Endothelial cell of umbilical vein (primary cell): ENCODE measurements around the gene RPUSD4. TPM values are rescaled to one million over a fixed set of nuclear protein-coding genes. Genes with fewer than 3 reads are reported as not detected.

ENCODE experiments used
- BruUV-seq: library from RNA; stranded (reverse); fragments of 400-500 nt; replicated peaks from 2 replicates; lab custom pipeline; 2021; lab: Mats Ljungman, UMichigan
- CTCF ChIA-PET: fragments of 300-600, 350-600 bp; sonication (Branson Sonifier 250); formaldehyde crosslinking; loops from one replicate; lab custom pipeline; 2021; ENCODE audit warnings: antibody characterized with exemption, inconsistent platforms; lab: Charles Lee
- POLR2A ChIA-PET: fragments of 300-600, 350-600 bp; sonication (Branson Sonifier 250); formaldehyde crosslinking; loops from one replicate; lab custom pipeline; 2021; ENCODE audit warnings: antibody characterized with exemption, inconsistent platforms; lab: Charles Lee
- DNase-seq: peaks from one replicate; pipeline ENCODE4 v3.0.0-alpha.2; 2011; ENCODE audit warnings: low read depth, low spot score
- FAIRE-seq: peaks from 2 replicates; lab custom pipeline; 2011; peaks lifted over from hg19 to GRCh38; lab: Jason Lieb, UNC
- H2AFZ ChIP-seq: 2 replicates; pipeline ENCODE4 v1.6.0; 2012; ENCODE audit warnings: low read depth, low read length, control low read depth, inconsistent platforms
- H3K27ac ChIP-seq: 2 replicates; pipeline ENCODE4 v1.5.1; 2011; ENCODE audit warnings: low read depth, mild to moderate bottlenecking, control low read depth, low read length, moderate library complexity; ENCODE audit not compliant: insufficient read depth
- H3K27me3 ChIP-seq, 2 experiments: 2 replicates each; pipeline versions ENCODE4 v1.6.0 to v1.6.1; 2011; ENCODE audit warnings: low read length in 2 of 2, mixed read lengths in 1 of 2; ENCODE audit not compliant: control insufficient read depth in 2 of 2, insufficient read depth in 2 of 2
- H3K36me3 ChIP-seq, 2 experiments: 2 replicates in 1 of 2; 3 replicates in 1 of 2; pipeline ENCODE4 v1.5.1; 2011; ENCODE audit warnings: low read length in 2 of 2, mild to moderate bottlenecking in 1 of 2, moderate library complexity in 1 of 2; ENCODE audit not compliant: control insufficient read depth in 2 of 2, insufficient read depth in 2 of 2; ENCODE audit errors: extremely low read depth in 1 of 2
- H3K4me1 ChIP-seq: 3 replicates; pipeline ENCODE4 v1.5.1; 2011; ENCODE audit warnings: mild to moderate bottlenecking, low read length; ENCODE audit not compliant: control insufficient read depth, insufficient read depth; ENCODE audit errors: extremely low read depth
- H3K4me2 ChIP-seq: 2 replicates; pipeline ENCODE4 v1.6.1; 2011; ENCODE audit warnings: low read length, control low read depth, mixed read lengths; ENCODE audit not compliant: insufficient read depth
- H3K4me3 ChIP-seq, 3 experiments: fragments of 200-600 bp in 1 of 3; sonication (generic), shearing (Covaris generic) in 1 of 3; replicated peaks in 1 of 3; 2 replicates each; pipeline ENCODE4 v1.5.1; 2011 to 2016; ENCODE audit warnings: control low read depth in 3 of 3, low read length in 3 of 3, mild to moderate bottlenecking in 2 of 3, inconsistent platforms in 1 of 3, low read depth in 1 of 3, moderate library complexity in 1 of 3; ENCODE audit not compliant: insufficient read depth in 1 of 3
- H3K79me2 ChIP-seq: 2 replicates; pipeline ENCODE4 v1.6.0; 2012; ENCODE audit warnings: low read length, inconsistent platforms; ENCODE audit not compliant: control insufficient read depth, insufficient read depth
- H3K9ac ChIP-seq: replicated peaks from 2 replicates; pipeline ENCODE3; 2011; ENCODE audit warnings: low read length, control low read depth; ENCODE audit not compliant: insufficient read depth; ENCODE audit errors: extremely low read depth
- H3K9me1 ChIP-seq: replicated peaks from 3 replicates; pipeline ENCODE4 v1.6.0; 2011; ENCODE audit warnings: mild to moderate bottlenecking, low read length; ENCODE audit not compliant: control insufficient read depth, insufficient read depth; ENCODE audit errors: extremely low read depth
- H3K9me3 ChIP-seq: replicated peaks from 2 replicates; pipeline ENCODE4 v1.5.1; 2012; ENCODE audit warnings: low read length, inconsistent platforms; ENCODE audit not compliant: control insufficient read depth, insufficient read depth
- H4K20me1 ChIP-seq: replicated peaks from 2 replicates; pipeline ENCODE3; 2011; ENCODE audit warnings: mild to moderate bottlenecking, low read length; ENCODE audit not compliant: control insufficient read depth, insufficient read depth; ENCODE audit errors: extremely low read depth
- EZH2 ChIP-seq: IDR thresholded peaks from 2 replicates; pipeline ENCODE4 v1.6.1; 2012; ENCODE audit warnings: borderline replicate concordance, low read depth, mild to moderate bottlenecking, moderate library complexity, low read length, inconsistent platforms; ENCODE audit not compliant: severe bottlenecking
- FOS ChIP-seq: IDR thresholded peaks from 2 replicates; pipeline ENCODE4 v1.6.1; 2011; ENCODE audit warnings: mild to moderate bottlenecking, low read length, moderate library complexity, borderline replicate concordance; ENCODE audit not compliant: insufficient read depth
- GATA2 ChIP-seq: IDR thresholded peaks from 2 replicates; pipeline ENCODE4 v1.7.0; 2011; ENCODE audit warnings: low read depth, mild to moderate bottlenecking, moderate library complexity, mixed read lengths, low read length; ENCODE audit not compliant: insufficient read length, insufficient read depth
- JUN ChIP-seq: IDR thresholded peaks from 2 replicates; pipeline ENCODE4 v1.6.1; 2011; ENCODE audit warnings: borderline replicate concordance, low read depth; ENCODE audit not compliant: insufficient read length, insufficient read depth
- MYC ChIP-seq: IDR thresholded peaks from one replicate; pipeline ENCODE4 v1.6.1; 2011; ENCODE audit warnings: mild to moderate bottlenecking, low read depth, low read length
- POLR2A ChIP-seq: IDR thresholded peaks from 2 replicates; pipeline ENCODE4 v1.6.1; 2012; ENCODE audit warnings: low read depth, mild to moderate bottlenecking, control low read depth, low read length
- POLR2AphosphoS5 ChIP-seq: IDR thresholded peaks from 2 replicates; pipeline ENCODE4 v1.6.1; 2012; ENCODE audit warnings: low read depth, mild to moderate bottlenecking, control low read depth, low read length, moderate library complexity; ENCODE audit not compliant: insufficient read depth
- dilution Hi-C: fragments of 300-500 bp; cut with MboI; formaldehyde crosslinking; loops from one replicate; pipeline ENCODE4 v1.15.0; 2019; ENCODE audit warnings: low sequenced_read_pairs; ENCODE audit not compliant: extremely low pct_ligation_motif_present
- intact Hi-C: fragments of 100-400 bp; cut with micrococcal nuclease; formaldehyde crosslinking; loops from one replicate; pipeline ENCODE4 v1.10.0; 2022
- polyA plus RNA-seq, 4 experiments: library from polyadenylated mRNA; depleted of rRNA in 3 of 4; stranded (reverse) in 3 of 4; unstranded in 1 of 4; fragments of >200 nt; gene quantifications; 2 replicates each; pipeline versions ENCODE4 v1.2.1 to v1.2.3, GENCODE V29; 2011 to 2012; ENCODE audit warnings: missing spikeins in 1 of 4
- total RNA-seq: library from RNA; stranded (reverse); gene quantifications from 2 replicates; pipeline ENCODE4 v1.2.3, GENCODE V29; 2021
- TF ChIP-seq, protein P1 (sequence below): IDR thresholded peaks from 2 replicates; pipeline ENCODE4 v1.6.1; 2011; ENCODE audit not compliant: insufficient read depth, insufficient read length
- TF ChIP-seq, protein P2 (sequence below), 2 donors: IDR thresholded peaks; 1 replicate in 1 of 2; 2 replicates in 1 of 2; pipeline ENCODE4 v1.5.1; 2011; ENCODE audit warnings: low read length in 2 of 2, mild to moderate bottlenecking in 2 of 2, moderate library complexity in 2 of 2, control low read depth in 1 of 2, inconsistent platforms in 1 of 2, low read depth in 1 of 2; ENCODE audit not compliant: insufficient read depth in 1 of 2; ENCODE audit errors: extremely low read depth in 1 of 2

RPUSD4 gene
- total and polyA plus RNA-seq, 2 donors (not counting 3 experiments of a cell fraction or from before 2014, with no cell fraction given): 37.8 to 40.8 TPM

DNA sequence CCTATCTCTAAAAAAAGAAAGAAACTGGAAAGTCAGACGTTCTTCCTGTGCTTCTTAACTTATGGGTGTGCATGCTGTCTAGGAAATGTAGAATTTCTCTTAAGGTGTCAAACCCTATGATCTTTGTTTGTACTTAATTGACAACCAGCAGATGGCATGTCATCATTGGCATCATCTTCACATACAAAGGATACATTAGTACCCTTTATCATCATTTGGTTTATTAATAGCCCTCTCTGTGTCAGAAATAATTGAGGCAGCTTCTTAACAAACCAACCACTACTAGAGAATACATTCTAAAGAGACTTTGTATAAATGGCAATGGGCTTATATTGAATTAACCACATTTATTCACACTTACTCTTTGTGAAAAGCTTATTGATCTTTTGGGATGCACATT lies 43.4 kb upstream of the RPUSD4 start:
- H3K9me3 ChIP-seq: no peaks in the 10 kb centered on the region
- no peak overlapping the region for H3K9ac ChIP-seq
- H3K27me3 ChIP-seq: no peaks in the 10 kb centered on the region
- BruUV-seq: no TSS peak
- ChIA-PET CTCF (no interaction called here), POLR2A (no interaction called here)
- peaks cover 3% of the 10 kb centered on the region for H3K9me1 ChIP-seq
- H2AFZ ChIP-seq: no peak overlapping the region
- no peak overlapping the region for H3K4me2 ChIP-seq
- TF ChIP-seq GATA2 (no peak), POLR2AphosphoS5 (no peak), JUN (no peak), MYC (no peak), FOS (no peak), POLR2A (no peak), EZH2 (no peak)
- TF ChIP-seq, protein P1, sequence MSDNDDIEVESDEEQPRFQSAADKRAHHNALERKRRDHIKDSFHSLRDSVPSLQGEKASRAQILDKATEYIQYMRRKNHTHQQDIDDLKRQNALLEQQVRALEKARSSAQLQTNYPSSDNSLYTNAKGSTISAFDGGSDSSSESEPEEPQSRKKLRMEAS: no peak
- TF ChIP-seq, protein P2, sequence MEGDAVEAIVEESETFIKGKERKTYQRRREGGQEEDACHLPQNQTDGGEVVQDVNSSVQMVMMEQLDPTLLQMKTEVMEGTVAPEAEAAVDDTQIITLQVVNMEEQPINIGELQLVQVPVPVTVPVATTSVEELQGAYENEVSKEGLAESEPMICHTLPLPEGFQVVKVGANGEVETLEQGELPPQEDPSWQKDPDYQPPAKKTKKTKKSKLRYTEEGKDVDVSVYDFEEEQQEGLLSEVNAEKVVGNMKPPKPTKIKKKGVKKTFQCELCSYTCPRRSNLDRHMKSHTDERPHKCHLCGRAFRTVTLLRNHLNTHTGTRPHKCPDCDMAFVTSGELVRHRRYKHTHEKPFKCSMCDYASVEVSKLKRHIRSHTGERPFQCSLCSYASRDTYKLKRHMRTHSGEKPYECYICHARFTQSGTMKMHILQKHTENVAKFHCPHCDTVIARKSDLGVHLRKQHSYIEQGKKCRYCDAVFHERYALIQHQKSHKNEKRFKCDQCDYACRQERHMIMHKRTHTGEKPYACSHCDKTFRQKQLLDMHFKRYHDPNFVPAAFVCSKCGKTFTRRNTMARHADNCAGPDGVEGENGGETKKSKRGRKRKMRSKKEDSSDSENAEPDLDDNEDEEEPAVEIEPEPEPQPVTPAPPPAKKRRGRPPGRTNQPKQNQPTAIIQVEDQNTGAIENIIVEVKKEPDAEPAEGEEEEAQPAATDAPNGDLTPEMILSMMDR (IDR thresholded peaks at IDR 0.05; ENCODE audit: extremely low read depth in 1 of 2, insufficient read depth in 1 of 2, low read depth in 1 of 2, low read length in 2 of 2): no peak
- DNase-seq (no peak), FAIRE-seq (no peak)
- H4K20me1 ChIP-seq: no peaks in the 10 kb centered on the region
- H3K27ac ChIP-seq: no peak overlapping the region
- dilution Hi-C loops (no loop called here), intact Hi-C loops (no loop called here)
- H3K79me2 ChIP-seq: no peaks in the 10 kb centered on the region
- peaks cover 10 to 16% of the 10 kb centered on the region in 2 experiments for H3K36me3 ChIP-seq
- H3K4me1 ChIP-seq: no peaks in the 10 kb centered on the region
- H3K4me3 ChIP-seq: no peak overlapping the region
